GM12878 (cell line): ENCODE measurements around the gene DIP2C. TPM values are rescaled to one million over a fixed set of nuclear protein-coding genes. Genes with fewer than 3 reads are reported as not detected.

Source experiments
- ATAC-seq: fragments of 200-7000 bp; cut with Tn5 transposase; 3 replicates; pipeline ENCODE4 v1.9.1; 2020; ENCODE audit warnings: mild to moderate bottlenecking, moderate library complexity
- BruUV-seq: library from RNA; stranded (reverse); fragments of 400-500 nt; replicated peaks from 2 replicates; lab custom pipeline; 2021; lab: Mats Ljungman, UMichigan
- CTCF ChIA-PET: fragments of 300-600 bp; sonication (Branson Sonifier 250); formaldehyde crosslinking; extraction: SDS; loops from one replicate; lab custom pipeline; 2021; ENCODE audit warnings: inconsistent platforms; lab: Yijun Ruan, JAX
- POLR2A ChIA-PET: fragments of 350-600 bp; formaldehyde crosslinking; extraction: SDS; loops from one replicate; lab custom pipeline; 2021; ENCODE audit warnings: inconsistent platforms; lab: Charles Lee
- RAD21 ChIA-PET: fragments of 300-600 bp; sonication (Branson Sonifier 250); formaldehyde crosslinking; loops from one replicate; lab custom pipeline; 2023; ENCODE audit warnings: antibody characterized with exemption; ENCODE audit not compliant: unreplicated experiment; lab: Charles Lee
- SMC1A ChIA-PET: fragments of 300-600 bp; sonication (Branson Sonifier 250); formaldehyde crosslinking; loops from one replicate; lab custom pipeline; 2023; ENCODE audit not compliant: unreplicated experiment, uncharacterized antibody; lab: Charles Lee
- DNase-seq: peaks from one replicate; pipeline ENCODE4 v3.0.0-alpha.2; 2011; ENCODE audit warnings: low read depth, low spot score
- FAIRE-seq: peaks from 3 replicates; lab custom pipeline; 2011; peaks lifted over from hg19 to GRCh38; lab: Jason Lieb, UNC
- H2AFZ ChIP-seq: 2 replicates; pipeline ENCODE4 v1.6.0; 2011; ENCODE audit warnings: low read depth, low read length, control low read depth; ENCODE audit not compliant: control insufficient read depth
- H3K27ac ChIP-seq: 2 replicates; pipeline ENCODE4 v1.5.1; 2011; ENCODE audit warnings: control low read depth; ENCODE audit not compliant: control insufficient read depth, insufficient read depth
- H3K27me3 ChIP-seq, 2 experiments: replicated peaks in 1 of 2; 2 replicates each; pipeline versions ENCODE4 v1.6.0 to v1.6.1; 2011; ENCODE audit warnings: low read length in 1 of 2; ENCODE audit not compliant: control insufficient read depth in 2 of 2, insufficient read depth in 2 of 2
- H3K36me3 ChIP-seq, 2 experiments: 2 replicates each; pipeline ENCODE4 v1.5.1; 2011; ENCODE audit warnings: low read length in 1 of 2; ENCODE audit not compliant: control insufficient read depth in 2 of 2, insufficient read depth in 2 of 2
- H3K4me1 ChIP-seq: 2 replicates; pipeline ENCODE4 v1.6.1; 2011; ENCODE audit warnings: mild to moderate bottlenecking, low read length, moderate library complexity, mixed read lengths; ENCODE audit not compliant: control insufficient read depth, insufficient read depth
- H3K4me2 ChIP-seq: 2 replicates; pipeline ENCODE4 v1.6.0; 2011; ENCODE audit warnings: control low read depth; ENCODE audit not compliant: control insufficient read depth, insufficient read depth
- H3K4me3 ChIP-seq: fragments of 200-600 bp; sonication (generic); 2 replicates; pipeline ENCODE4 v1.5.1; 2016
- H3K79me2 ChIP-seq: 2 replicates; pipeline ENCODE4 v1.6.0; 2011; ENCODE audit warnings: low read length; ENCODE audit not compliant: control insufficient read depth, insufficient read depth
- H3K9ac ChIP-seq: 2 replicates; pipeline ENCODE4 v1.8.0; 2011; ENCODE audit warnings: low read length, control low read depth, mixed read lengths; ENCODE audit not compliant: control insufficient read depth, insufficient read depth
- H3K9me3 ChIP-seq: replicated peaks from 3 replicates; pipeline ENCODE4 v1.5.1; 2011; ENCODE audit warnings: mild to moderate bottlenecking, low read length; ENCODE audit not compliant: control insufficient read depth, insufficient read depth
- H4K20me1 ChIP-seq: 2 replicates; pipeline ENCODE4 v1.6.0; 2011; ENCODE audit not compliant: control insufficient read depth, insufficient read depth
- ATF7 ChIP-seq: fragments of 450-650 bp; IDR thresholded peaks from 2 replicates; pipeline ENCODE4 v1.6.1; 2016; ENCODE audit warnings: low read depth, mild to moderate bottlenecking
- BACH1 ChIP-seq: fragments of 450-650 bp; IDR thresholded peaks from 2 replicates; pipeline ENCODE4 v1.6.1; 2017; ENCODE audit warnings: mild to moderate bottlenecking, borderline replicate concordance
- E2F4 ChIP-seq: IDR thresholded peaks from 2 replicates; pipeline ENCODE4 v1.6.1; 2012; ENCODE audit warnings: low read depth, low read length, improper control_type of control experiment
- E2F8 ChIP-seq: fragments of 450-650 bp; IDR thresholded peaks from 2 replicates; pipeline ENCODE4 v1.6.1; 2018; ENCODE audit warnings: mild to moderate bottlenecking, low read depth, moderate library complexity; ENCODE audit not compliant: partially characterized antibody
- EGR1 ChIP-seq, 2 experiments: IDR thresholded peaks; 1 replicate in 1 of 2; 2 replicates in 1 of 2; pipeline ENCODE4 v1.6.1; 2011 to 2012; ENCODE audit warnings: low read depth in 2 of 2, low read length in 2 of 2, borderline replicate concordance in 1 of 2, mild to moderate bottlenecking in 1 of 2, moderate library complexity in 1 of 2
- IRF4 ChIP-seq: IDR thresholded peaks from 2 replicates; pipeline ENCODE4 v1.6.1; 2011; ENCODE audit warnings: low read depth, low read length
- SP1 ChIP-seq: IDR thresholded peaks from one replicate; pipeline ENCODE4 v1.6.1; 2011; ENCODE audit warnings: low read depth, low read length
- TBL1XR1 ChIP-seq: IDR thresholded peaks from 2 replicates; pipeline ENCODE4 v1.6.1; 2012; ENCODE audit warnings: low read depth, low read length, improper control_type of control experiment
- YY1 ChIP-seq: IDR thresholded peaks from 2 replicates; pipeline ENCODE4 v1.6.1; 2011; ENCODE audit warnings: low read depth, mild to moderate bottlenecking, low read length
- ZNF687 ChIP-seq: fragments of 450-650 bp; IDR thresholded peaks from 2 replicates; pipeline ENCODE4 v1.6.1; 2017; ENCODE audit warnings: mild to moderate bottlenecking, moderate library complexity
- WGBS: methylation state at CpG from one replicate; pipeline ENCODE4 v1.1.6; 2016; ENCODE audit warnings: low lambda C conversion rate; ENCODE audit not compliant: insufficient replicate concordance, insufficient coverage; ENCODE audit errors: missing lambda C conversion rate; 5-methylcytosine and 5-hydroxymethylcytosine counted together
- in situ Hi-C: fragments of 300-500 bp; cut with MboI; formaldehyde crosslinking; loops from 9 replicates; pipeline ENCODE4 v1.14.3; 2018; ENCODE audit warnings: mixed read lengths
- intact Hi-C: fragments of 100-400 bp; cut with micrococcal nuclease; formaldehyde crosslinking; loops from one replicate; pipeline ENCODE4 v1.14.2; 2022; ENCODE audit not compliant: unreplicated experiment
- polyA plus RNA-seq, 11 experiments: library from polyadenylated mRNA; depleted of rRNA in 4 of 11; unstranded in 6 of 11; stranded (reverse) in 5 of 11; fragments of >200 nt; fragmentation: Nextera tagmentation in 4 of 11; fragmentation: Illumina TruSeq in 1 of 11; extraction: Ambion mirVana in 4 of 11; extraction: Trizol in 1 of 11; gene quantifications; 1 replicate in 1 of 11; 2 replicates in 10 of 11; pipeline versions ENCODE4 v1.2.1 to v1.2.3, GENCODE V29; 2011 to 2016; ENCODE audit warnings: inconsistent platforms in 2 of 11, missing spikeins in 2 of 11, low read depth in 1 of 11
- total RNA-seq, 4 experiments: library from RNA; depleted of rRNA in 3 of 4; stranded (reverse); fragments of >200 nt in 3 of 4; fragmentation: Illumina TruSeq in 1 of 4; extraction: Trizol in 1 of 4; gene quantifications; 2 replicates each; pipeline versions ENCODE4 v1.2.1 to v1.2.3, GENCODE V29; 2013 to 2021

The DIP2C gene
- total and polyA plus RNA-seq, 10 of the 15 experiments (the other 5 are each of a cell fraction or from before 2014, with no cell fraction given) = 0.01 to 0.10 (median 0.06) TPM

- in situ Hi-C loops = no loop called here
- H3K9me3 ChIP-seq = no peaks in the 10 kb centered on the region
- H4K20me1 ChIP-seq = no peaks in the 10 kb centered on the region
- WGBS = 82% methylated on average over 6 of the region's 6 CpGs
- H2AFZ ChIP-seq = no peak overlapping the region
- DNase-seq (no peak), ATAC-seq (no peak), FAIRE-seq (no peak)
- intact Hi-C loops = no loop called here
- no peak overlapping the region for H3K27ac ChIP-seq
- peaks cover 0 to under 1% of the 10 kb centered on the region in 2 experiments; a peak in 1 of 4 replicates for H3K27me3 ChIP-seq
- no peak for TF ChIP-seq SP1
- no peak for TF ChIP-seq BACH1
- TF ChIP-seq EGR1 (IDR thresholded peaks at IDR 0.05; ENCODE audit: borderline replicate concordance in 1 of 2, low read depth in 2 of 2, low read length in 2 of 2) = no peak
- no peak for TF ChIP-seq TBL1XR1
- H3K4me3 ChIP-seq = no peak overlapping the region
- ChIA-PET CTCF (no interaction called here), RAD21 (no interaction called here), POLR2A (no interaction called here), SMC1A (no interaction called here)
- H3K4me2 ChIP-seq = no peak overlapping the region
- H3K79me2 ChIP-seq = no peaks in the 10 kb centered on the region
- H3K36me3 ChIP-seq = no peaks in the 10 kb centered on the region
- no peak overlapping the region for H3K9ac ChIP-seq
- H3K4me1 ChIP-seq = peaks cover 13% of the 10 kb centered on the region
- no TSS peak for BruUV-seq
Measured at GRCh38 chr10:297567-297966, 391.9 kb downstream of the DIP2C start.

- ChIA-PET CTCF (no interaction called here), POLR2A (no interaction called here)
- TF ChIP-seq E2F8 = no peak
- TF ChIP-seq E2F4 = no peak
- TF ChIP-seq TBL1XR1 = no peak
- no peak for TF ChIP-seq YY1
- TF ChIP-seq IRF4 = no peak
- TF ChIP-seq ZNF687 = no peak
- no peak for TF ChIP-seq ATF7
Measured at GRCh38 chr10:293636-294035, 395.8 kb downstream of the DIP2C start.

More at GRCh38 chr10:293636-294035, 395.8 kb downstream of the DIP2C start:
- RAD21 ChIA-PET = no interaction called here
- no TSS peak for BruUV-seq
- no peak overlapping the region for H3K9ac ChIP-seq
- H3K9me3 ChIP-seq = no peaks in the 10 kb centered on the region
- no peak for DNase-seq
- H3K4me3 ChIP-seq = no peak overlapping the region
- no peak for ATAC-seq
- intact Hi-C loops (no loop called here), in situ Hi-C loops (no loop called here)
- no peaks in the 10 kb centered on the region for H3K79me2 ChIP-seq
- no peak overlapping the region for H2AFZ ChIP-seq
- no peaks in the 10 kb centered on the region for H3K36me3 ChIP-seq
- no peak overlapping the region for H3K27ac ChIP-seq
- H4K20me1 ChIP-seq = no peaks in the 10 kb centered on the region
- H3K27me3 ChIP-seq = peaks cover 0 to 5% of the 10 kb centered on the region in 2 experiments; a peak in 1 of 4 replicates
- no peaks in the 10 kb centered on the region for H3K4me1 ChIP-seq
- no peak for FAIRE-seq
- no peak overlapping the region for H3K4me2 ChIP-seq
- SMC1A ChIA-PET = no interaction called here
- WGBS = 38% methylated on average over 4 of the region's 4 CpGs
